B cell (primary cell): ENCODE results near the gene TLDC2. TPM values are rescaled to one million over a fixed set of nuclear protein-coding genes. Genes with fewer than 3 reads are reported as not detected.
A peak's percentile ranks its signal among the peaks of the same experiment; 100 is the strongest.

Source experiments
- ATAC-seq: fragments of 200-7000 bp; cut with Tn5 transposase; one replicate; pipeline ENCODE4 v1.10.0; 2021; ENCODE audit warnings: low read depth, mild to moderate bottlenecking, moderate number of reproducible peaks, moderate library complexity
- CTCF ChIA-PET: fragments of 350-600 bp; sonication (Branson Sonifier 250); formaldehyde crosslinking; loops from one replicate; lab custom pipeline; 2021; ENCODE audit warnings: antibody characterized with exemption, inconsistent platforms; lab: Charles Lee
- POLR2A ChIA-PET: fragments of 350-600 bp; sonication (Branson Sonifier 250); formaldehyde crosslinking; loops from one replicate; lab custom pipeline; 2021; ENCODE audit warnings: antibody characterized with exemption; lab: Charles Lee
- DNase-seq: peaks from one replicate; pipeline ENCODE4 v3.0.0; 2013
- H2AFZ ChIP-seq: 2 replicates; pipeline ENCODE4 v1.6.1; 2012; ENCODE audit warnings: mild to moderate bottlenecking, low read depth, low read length; ENCODE audit not compliant: insufficient read depth, poor library complexity, severe bottlenecking
- H3K27ac ChIP-seq, 2 donors: 1 replicate in 1 of 2; 2 replicates in 1 of 2; pipeline ENCODE4 v1.5.1; 2012 to 2013; ENCODE audit warnings: low read length in 2 of 2, mild to moderate bottlenecking in 2 of 2, moderate library complexity in 1 of 2
- H3K27me3 ChIP-seq, 4 experiments: fragments of 200-600 bp in 1 of 4; sonication (generic) in 1 of 4; replicated peaks in 1 of 4; 1 replicate in 2 of 4; 2 replicates in 2 of 4; pipeline versions ENCODE4 v1.6.1 to v1.7.0; 2013 to 2016; ENCODE audit warnings: low read length in 3 of 4, mild to moderate bottlenecking in 2 of 4, mixed read lengths in 1 of 4, moderate library complexity in 1 of 4; ENCODE audit not compliant: insufficient read depth in 4 of 4, control insufficient read depth in 3 of 4; ENCODE audit errors: control extremely low read depth in 1 of 4
- H3K36me3 ChIP-seq, 2 experiments: replicated peaks in 1 of 2; 1 replicate in 1 of 2; 2 replicates in 1 of 2; pipeline versions ENCODE4 v1.6.1 to v1.7.1; 2013; ENCODE audit warnings: low read length in 1 of 2; ENCODE audit not compliant: insufficient read depth in 2 of 2, control insufficient read depth in 1 of 2; ENCODE audit errors: control extremely low read depth in 1 of 2, extremely low read depth in 1 of 2
- H3K4me1 ChIP-seq, 2 donors: fragments of 200-600 bp in 1 of 2; sonication (generic) in 1 of 2; 1 replicate in 1 of 2; 2 replicates in 1 of 2; pipeline versions ENCODE4 v1.5.1 to v1.6.1; 2013 to 2017; ENCODE audit warnings: low read length in 2 of 2; ENCODE audit not compliant: control insufficient read depth in 2 of 2, insufficient read depth in 2 of 2
- H3K4me2 ChIP-seq: replicated peaks from 2 replicates; pipeline ENCODE3; 2012; ENCODE audit warnings: mild to moderate bottlenecking, low read depth, low read length; ENCODE audit not compliant: poor library complexity, severe bottlenecking
- H3K4me3 ChIP-seq, 5 experiments: fragments of 200-600 bp in 1 of 5; sonication (generic) in 1 of 5; 1 replicate in 3 of 5; 2 replicates in 2 of 5; pipeline versions ENCODE4 v1.5.1 to v1.7.0; 2011 to 2016; ENCODE audit warnings: low read length in 4 of 5, mild to moderate bottlenecking in 4 of 5, low read depth in 2 of 5, control low read depth in 1 of 5, moderate library complexity in 1 of 5; ENCODE audit not compliant: insufficient read depth in 1 of 5; ENCODE audit errors: control extremely low read depth in 1 of 5, extremely low read depth in 1 of 5
- H3K79me2 ChIP-seq: fragments of 200-600 bp; sonication (generic); one replicate; pipeline ENCODE4 v1.6.0; 2016; ENCODE audit warnings: low read length; ENCODE audit not compliant: control insufficient read depth, insufficient read depth
- H3K9ac ChIP-seq: fragments of 200-600 bp; sonication (generic); 2 replicates; pipeline ENCODE4 v1.6.1; 2017; ENCODE audit warnings: mild to moderate bottlenecking, low read length, moderate library complexity
- H3K9me3 ChIP-seq, 3 donors: one replicate each; pipeline versions ENCODE4 v1.6.1 to v1.7.1; 2013; ENCODE audit warnings: low read length in 2 of 3; ENCODE audit not compliant: control insufficient read depth in 2 of 3, insufficient read depth in 1 of 3; ENCODE audit errors: control extremely low read depth in 1 of 3
- H4K20me1 ChIP-seq: 2 replicates; pipeline ENCODE4 v1.6.0; 2012; ENCODE audit warnings: mild to moderate bottlenecking, low read length; ENCODE audit not compliant: insufficient read depth, control insufficient read depth, poor library complexity, severe bottlenecking
- H3K27ac Mint-ChIP-seq: one replicate; pipeline ENCODE4 v1.8.0; 2021; ENCODE audit warnings: mixed read lengths
- H3K27me3 Mint-ChIP-seq: one replicate; pipeline ENCODE4 v1.8.0; 2021; ENCODE audit warnings: mixed read lengths
- H3K4me1 Mint-ChIP-seq: one replicate; pipeline ENCODE4 v1.8.0; 2021; ENCODE audit warnings: mixed read lengths
- H3K4me3 Mint-ChIP-seq: one replicate; pipeline ENCODE4 v1.8.0; 2021; ENCODE audit warnings: mixed read lengths
- H3K9me3 Mint-ChIP-seq: one replicate; pipeline ENCODE4 v1.8.0; 2022; ENCODE audit warnings: mixed read lengths; ENCODE audit not compliant: insufficient read depth
- CTCF ChIP-seq: fragments of 200-600 bp; IDR thresholded peaks from one replicate; pipeline ENCODE4 v1.8.0; 2022; ENCODE audit warnings: antibody characterized with exemption, mild to moderate bottlenecking
- EZH2 ChIP-seq: IDR thresholded peaks from 2 replicates; pipeline ENCODE4 v1.6.1; 2012; ENCODE audit warnings: borderline replicate concordance, low read depth, mild to moderate bottlenecking, moderate library complexity, low read length; ENCODE audit not compliant: insufficient read depth, poor library complexity, severe bottlenecking
- WGBS: methylation state at CpG from one replicate; pipeline ENCODE4 v1.1.5; 2013; ENCODE audit warnings: missing lambda C conversion rate; ENCODE audit not compliant: insufficient coverage; 5-methylcytosine and 5-hydroxymethylcytosine counted together
- intact Hi-C: fragments of 100-400 bp; cut with micrococcal nuclease; formaldehyde crosslinking; loops from one replicate; pipeline ENCODE4 v1.10.0; 2022
- polyA plus RNA-seq: library from polyadenylated mRNA; depleted of rRNA; stranded (reverse); fragments of >200 nt; gene quantifications from 2 replicates; pipeline ENCODE4 v1.2.3, GENCODE V29; 2012
- total RNA-seq, 2 donors: library from RNA; stranded (reverse); fragments of 120-200 nt in 1 of 2; gene quantifications; 1 replicate in 1 of 2; 2 replicates in 1 of 2; pipeline versions ENCODE4 v1.2.3 to v1.2.4, GENCODE V29; 2013 to 2022

The TLDC2 gene
- total and polyA plus RNA-seq, 2 donors (not counting 1 experiment from before 2014, with no cell fraction given) = 0.13 TPM; not detected in 1

GRCh38 chr20:36845288-36845971, 30.5 kb upstream of the TLDC2 start:
- ChIA-PET CTCF (interaction anchor here (0.7 to 4.5 kb wide), 7 partner anchors 9 to 251 kb away, joined by 3 to 47 read pairs (median 5); partner anchors contain the start of gene DSN1), POLR2A (interaction anchor here (0.7 to 2.5 kb wide), 5 partner anchors 10 to 270 kb away, joined by 3 to 10 read pairs (median 5); a partner anchor contains a TSS)
- H3K27ac ChIP-seq = peak overlapping the region; percentile 97 to 98
- H3K27me3 ChIP-seq = no peaks in the 10 kb centered on the region
- H3K9me3 ChIP-seq = peaks cover 0 to 10% (median 0%) of the 10 kb centered on the region in 3 donors
- no peaks in the 10 kb centered on the region for H4K20me1 ChIP-seq
- Mint-ChIP-seq H3K9me3 (no peaks in the 10 kb centered on the region), H3K4me1 (peaks cover 74% of the 10 kb centered on the region), H3K4me3 (peak overlapping the region; percentile 80), H3K27me3 (no peaks in the 10 kb centered on the region), H3K27ac (peak overlapping the region; percentile 96)
- H3K4me2 ChIP-seq = peak overlapping the region; percentile 79
- TF ChIP-seq CTCF (no peak), EZH2 (no peak)
- H3K9ac ChIP-seq = peak overlapping the region; percentile 27
- peaks cover 86 to 94% of the 10 kb centered on the region in 2 donors for H3K4me1 ChIP-seq
- H3K4me3 ChIP-seq = peak overlapping the region in 2 of 5 experiments; percentile 11 to 31
- peaks cover 58% of the 10 kb centered on the region for H3K79me2 ChIP-seq
- no peak for ATAC-seq
- intact Hi-C loops = loop anchor here (5.0 kb wide), 1 partner anchor 73 kb away; the partner anchor contains the start of gene DSN1
- no peak for DNase-seq
- WGBS = 13% methylated on average over 10 of the region's 10 CpGs
- peak overlapping the region; percentile 32 for H2AFZ ChIP-seq
- no peaks in the 10 kb centered on the region for H3K36me3 ChIP-seq
